Measurements from ENCODE around the gene GPRIN2. TPM values are rescaled to one million over a fixed set of nuclear protein-coding genes. Genes with fewer than 3 reads are reported as not detected.
"Not testable (repeated sequence)": the region's sequence is repeated elsewhere in the genome, so short reads cannot be mapped to it uniquely, and the experiment has no call there.

The GPRIN2 gene
- total RNA-seq, 1 donor from 2014 or later, result 4.5 TPM

DNA sequence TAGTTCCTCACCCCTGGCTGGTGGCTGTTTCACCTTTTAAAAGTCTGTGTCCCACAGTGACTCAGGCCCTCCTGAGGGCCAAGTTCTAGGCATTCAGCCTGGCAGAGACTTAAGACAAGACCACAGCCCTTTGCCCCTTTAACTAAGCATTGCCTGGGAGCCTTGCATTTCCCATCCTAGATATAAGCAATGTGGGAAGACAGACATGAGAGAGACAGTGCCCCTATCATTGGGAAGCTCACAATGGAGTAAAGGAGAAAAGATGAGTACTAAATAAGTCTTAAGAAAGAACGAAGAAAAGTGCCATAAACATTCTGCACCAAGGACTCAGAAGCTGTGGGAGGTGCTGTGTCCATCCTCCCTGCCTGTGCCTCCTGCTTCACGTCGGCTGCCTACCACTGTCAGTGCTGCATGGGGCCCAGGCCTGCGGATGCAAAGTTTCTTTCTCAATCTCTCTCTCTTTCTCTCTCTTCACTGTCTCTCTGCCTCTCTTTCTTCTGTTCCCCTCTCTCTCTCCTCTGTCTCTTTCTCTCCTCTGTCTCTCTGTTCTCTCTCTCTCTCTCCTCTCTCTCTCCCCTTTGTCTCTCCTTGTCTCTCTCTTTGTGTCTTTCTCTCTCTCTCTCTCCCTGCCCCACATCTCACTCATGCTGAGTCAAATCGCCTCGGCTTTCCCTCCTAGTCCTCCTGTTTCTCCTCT is 21.5 kb downstream of the GPRIN2 start:
- no peak for ATAC-seq

DNA sequence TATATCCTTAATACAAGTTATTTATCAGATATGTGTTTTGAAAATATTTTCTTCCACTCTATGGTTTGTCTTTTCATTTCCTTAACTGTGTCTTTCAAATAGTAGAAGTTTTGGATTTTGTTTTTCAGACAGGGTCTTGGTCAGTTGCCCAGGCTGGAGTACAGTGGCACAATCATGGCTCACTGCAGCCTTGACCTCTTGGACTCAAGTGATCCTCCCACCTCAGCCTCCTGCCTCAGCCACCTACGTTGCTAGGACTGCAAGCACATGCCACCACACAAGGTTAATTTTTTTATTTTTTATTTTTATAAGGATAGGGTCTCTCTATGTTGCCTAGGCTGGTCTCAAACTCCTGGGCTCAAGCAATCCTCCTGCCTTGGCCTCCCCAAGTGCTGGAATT is 24.2 kb downstream of the GPRIN2 start:
- ATAC-seq, result not testable (repeated sequence)

DNA sequence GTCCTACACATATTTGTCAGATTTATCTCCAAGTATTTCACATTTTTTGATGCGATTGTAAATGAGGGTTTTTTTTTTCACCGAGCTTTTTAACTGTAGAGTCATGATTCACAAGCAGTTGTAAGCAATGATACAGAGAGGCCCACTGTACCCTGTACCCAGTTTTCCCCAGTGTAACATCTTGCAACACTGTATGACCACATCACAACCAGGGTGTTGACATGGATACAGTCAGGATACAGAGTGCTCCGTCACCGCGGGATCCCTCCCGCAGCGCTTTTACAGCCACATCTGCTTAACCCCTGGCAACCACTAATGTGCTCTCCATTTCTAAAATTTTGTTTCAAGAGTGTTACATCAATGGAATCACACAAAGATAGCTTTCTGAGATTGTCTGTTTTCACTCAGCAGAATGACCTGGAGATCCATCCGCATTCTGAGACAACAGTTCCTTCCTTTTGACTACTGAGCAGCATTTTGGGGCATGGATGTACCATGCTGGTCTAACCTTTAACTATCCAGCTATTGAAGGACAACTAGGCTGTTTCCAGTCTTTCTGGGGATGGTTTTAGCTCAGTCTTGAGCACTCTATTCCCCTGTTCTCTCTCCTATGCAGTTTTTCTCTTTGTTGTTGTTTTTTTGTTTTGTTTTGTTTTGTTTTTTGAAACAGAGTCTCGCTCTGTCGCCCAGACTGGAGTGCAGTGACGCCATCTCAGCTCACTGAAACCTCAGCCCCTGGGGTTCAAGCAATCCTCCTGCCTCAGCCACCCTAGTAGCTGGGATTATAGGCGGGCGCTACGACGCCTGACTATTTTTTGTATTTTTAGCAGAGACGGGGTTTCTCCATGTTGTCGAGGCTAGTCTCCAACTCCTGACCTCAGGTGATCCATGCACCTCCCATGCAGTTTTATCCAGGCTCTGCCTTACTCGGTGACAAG is 25.9 kb downstream of the GPRIN2 start:
- no peak for ATAC-seq

DNA sequence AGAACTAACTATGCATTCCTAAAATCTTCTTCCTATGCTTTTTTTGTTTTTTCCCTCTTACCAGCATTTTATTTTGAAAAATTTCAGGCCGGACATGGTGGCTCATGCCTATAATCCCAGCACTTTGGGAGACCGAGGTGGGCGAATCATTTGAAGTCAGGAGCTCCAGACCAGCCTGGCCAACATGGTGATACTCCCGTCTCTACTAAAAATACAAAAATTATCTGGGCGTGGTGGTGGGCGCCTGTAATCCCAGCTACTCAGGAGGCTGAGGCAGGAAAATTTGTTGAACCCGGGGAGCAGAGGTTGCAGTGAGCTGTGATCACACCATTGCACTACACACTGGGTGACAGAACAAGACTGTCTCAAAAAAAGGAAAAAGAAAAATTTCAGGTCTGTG is 26.7 kb downstream of the GPRIN2 start:
- ATAC-seq, result not testable (repeated sequence)

DNA sequence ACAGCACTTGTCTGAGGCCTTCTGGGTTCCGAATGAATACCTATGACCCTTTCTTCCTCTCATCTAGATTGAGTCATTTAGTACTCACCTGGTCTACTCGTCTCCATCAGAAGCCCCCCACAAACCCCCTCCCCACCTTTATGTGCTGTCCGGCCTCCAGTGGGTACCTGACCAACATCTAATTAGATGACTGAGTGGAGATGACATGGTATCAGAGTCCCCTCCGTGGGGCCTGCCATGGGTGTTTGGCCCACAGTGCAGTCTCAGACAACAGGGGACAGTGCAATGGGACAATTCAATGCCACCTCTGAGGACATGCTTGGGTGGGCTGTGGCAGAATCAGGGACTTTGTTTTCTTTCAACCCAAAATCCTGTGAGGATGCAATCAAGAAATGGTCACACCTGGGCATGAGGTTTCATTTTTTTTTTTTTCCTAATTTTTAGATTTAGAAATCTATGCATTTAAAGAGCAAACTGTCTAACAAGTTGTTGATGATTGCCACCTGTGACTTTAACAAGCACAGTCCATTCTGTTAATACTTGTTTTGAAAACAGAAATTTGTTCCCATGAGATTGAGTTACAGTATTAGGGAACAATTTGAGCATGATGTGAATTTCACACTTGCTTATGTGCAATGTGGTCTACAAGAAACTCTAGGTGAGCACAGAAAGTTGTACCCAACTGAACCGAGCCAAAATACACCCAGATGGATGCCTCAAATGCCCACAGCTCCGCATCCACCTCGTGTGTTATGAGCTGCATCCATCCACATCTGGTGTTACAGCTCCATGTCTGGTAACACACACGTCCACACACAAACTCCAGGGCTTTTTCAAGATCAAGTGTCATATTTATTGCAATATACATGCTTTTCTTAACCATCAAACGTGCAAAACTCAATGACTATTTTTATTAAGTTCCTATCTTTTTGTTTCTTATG is 27.5 kb downstream of the GPRIN2 start:
- no peak for ATAC-seq

DNA sequence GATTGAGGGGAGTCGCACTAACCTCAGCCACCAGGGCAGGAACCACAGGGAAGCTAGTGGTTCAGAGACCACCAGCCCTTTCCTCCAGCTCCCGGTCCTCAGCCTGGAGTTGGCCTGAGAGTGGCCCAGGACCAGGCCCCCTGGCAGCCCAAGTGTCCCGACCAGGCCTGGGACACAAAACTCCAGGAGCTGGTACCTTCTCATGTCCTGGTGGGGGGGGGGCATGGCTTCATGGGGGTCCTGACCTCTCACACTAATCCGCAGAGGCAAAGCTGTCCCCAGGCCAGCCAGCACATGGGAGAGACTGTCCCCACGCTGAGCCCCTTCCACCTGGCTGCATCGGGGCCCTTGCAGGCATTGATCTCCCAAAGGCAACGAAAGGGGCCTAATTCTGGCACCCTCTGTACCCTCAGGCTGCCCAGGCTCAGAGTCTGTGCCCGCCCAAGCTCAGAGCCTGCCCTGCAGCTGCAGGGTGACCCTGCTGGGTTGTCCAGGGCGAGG is 28.2 kb downstream of the GPRIN2 start:
- ATAC-seq, result no peak

DNA sequence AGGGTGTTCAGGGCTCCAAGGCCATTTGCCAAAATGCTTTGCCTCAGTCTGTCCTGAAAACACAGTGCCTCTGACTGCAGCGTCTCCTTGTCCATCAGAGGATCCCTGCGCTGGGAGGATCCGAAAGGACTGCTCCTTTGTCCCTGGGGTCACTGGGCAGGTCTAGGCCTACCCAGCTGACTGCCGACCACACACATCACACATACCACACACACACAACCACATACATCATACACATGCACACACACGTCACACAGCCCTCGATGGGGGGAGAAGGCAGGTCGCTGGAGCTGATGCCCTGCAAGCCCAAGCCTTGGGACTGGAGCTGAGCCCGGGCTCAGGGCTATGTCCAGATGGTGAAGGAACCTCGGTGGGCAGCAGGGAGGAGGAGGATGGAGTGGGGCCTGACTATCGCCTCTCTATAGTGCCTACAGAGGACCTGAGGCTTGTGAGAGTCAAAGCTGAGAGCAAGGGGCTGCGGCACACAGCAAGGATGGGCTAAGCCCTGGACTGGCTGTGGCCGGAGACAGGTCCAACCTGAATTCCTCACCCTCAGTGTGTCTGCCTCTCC is 29.1 kb downstream of the GPRIN2 start:
- no peak for ATAC-seq

DNA sequence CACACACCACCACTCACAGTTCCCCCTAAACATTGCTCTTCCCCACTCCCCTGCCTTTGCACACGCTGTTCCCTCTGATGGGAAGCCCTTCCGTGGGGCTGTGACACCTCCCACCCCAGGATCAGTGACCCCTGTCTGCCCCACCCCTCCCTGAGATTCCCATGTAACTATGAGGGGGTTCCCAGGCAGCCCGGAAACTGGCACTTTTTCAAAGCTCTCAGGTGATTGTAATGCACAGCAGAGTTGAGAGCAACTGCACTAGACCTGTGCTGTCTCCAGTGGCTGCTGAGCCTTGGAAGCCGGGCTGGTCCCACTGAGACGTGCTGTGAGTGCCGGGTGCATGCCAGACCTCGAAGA is 29.8 kb downstream of the GPRIN2 start:
- peak; percentile 3 for ATAC-seq

DNA sequence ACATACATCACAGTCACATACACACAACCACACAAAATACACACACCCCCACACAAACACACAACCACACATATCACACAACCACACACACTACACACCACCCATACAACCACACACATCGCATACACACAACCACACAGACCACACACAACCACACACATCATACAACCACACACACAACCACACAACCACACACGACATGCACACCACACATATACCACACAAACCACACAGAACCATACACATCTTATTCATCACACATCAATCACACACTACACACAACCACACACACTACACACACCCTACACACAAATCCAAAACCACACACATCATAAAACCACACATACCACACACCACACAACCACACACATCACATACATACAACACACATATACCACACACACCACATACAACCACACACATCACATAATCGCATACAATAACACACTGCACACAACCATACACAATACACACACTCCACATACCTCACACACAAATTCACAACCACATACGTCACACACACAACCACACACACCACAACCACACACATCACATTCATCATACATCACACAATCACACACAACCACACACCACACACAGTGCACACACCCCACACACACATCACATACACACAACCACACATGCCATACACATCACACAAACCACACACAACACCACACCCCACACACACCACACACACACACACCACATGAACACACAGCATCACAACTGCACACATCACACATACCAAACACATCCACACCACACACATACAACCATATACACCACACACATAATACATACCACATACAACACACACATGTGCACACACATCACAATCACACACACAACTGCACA is 30.4 kb downstream of the GPRIN2 start:
- ATAC-seq, result no peak

DNA sequence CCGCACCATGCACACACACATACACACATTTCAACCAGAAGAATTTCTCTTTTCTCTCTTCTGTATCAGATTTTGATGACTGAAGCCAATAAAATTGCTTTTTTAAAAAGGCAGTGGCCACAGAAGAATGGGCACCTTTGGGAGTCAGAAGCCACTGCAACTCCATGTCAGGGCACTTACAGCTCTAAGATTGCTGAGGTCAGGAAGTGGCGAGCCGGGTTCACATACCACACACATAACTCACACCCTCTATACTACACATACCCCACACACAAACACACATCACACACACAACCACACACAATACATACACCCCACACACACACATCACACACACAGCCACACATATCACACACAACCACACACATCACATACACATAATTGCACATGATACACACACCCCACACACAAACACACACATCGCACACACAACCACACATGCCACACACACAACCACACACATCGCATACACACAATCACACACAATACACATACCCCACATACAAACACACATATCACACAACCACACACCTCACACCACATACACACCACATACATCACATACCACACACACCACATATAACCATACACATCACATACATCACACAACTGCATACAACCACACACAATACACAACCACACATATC is 31.2 kb downstream of the GPRIN2 start:
- ATAC-seq, result no peak

DNA sequence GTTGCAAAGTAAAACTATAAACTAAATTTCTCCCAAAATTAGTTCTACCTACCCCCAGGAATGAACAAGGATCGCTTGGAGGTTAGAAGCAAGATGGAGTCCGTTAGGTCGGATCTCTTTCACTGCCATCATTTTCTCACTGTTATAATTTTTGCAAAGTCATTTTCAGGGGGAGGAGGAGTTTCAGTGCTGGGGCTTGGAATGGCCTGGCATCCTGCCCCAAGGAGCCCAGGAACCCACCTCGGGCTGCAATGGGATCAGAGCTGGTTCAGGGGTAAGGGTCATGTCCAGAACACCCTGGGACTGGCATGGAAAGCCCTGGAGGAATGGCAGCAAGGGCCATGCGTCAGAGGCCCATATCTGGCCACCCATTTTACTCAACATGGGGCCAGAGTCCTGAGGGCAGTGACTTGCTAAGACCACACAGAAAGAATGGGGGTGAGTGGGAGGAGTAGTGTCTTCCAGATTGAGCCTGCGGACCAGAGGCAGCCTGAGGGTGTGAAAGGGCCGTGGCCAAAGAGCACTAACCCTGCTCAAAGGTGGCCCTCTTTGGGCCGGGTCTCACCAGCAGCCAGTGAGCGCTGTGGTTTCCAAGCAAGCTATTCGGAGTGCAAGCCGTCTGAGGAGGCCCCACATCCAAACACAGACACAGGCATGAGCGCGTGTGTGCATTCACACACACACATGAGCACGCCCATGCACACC is 31.8 kb downstream of the GPRIN2 start:
- peak; percentile 0 for ATAC-seq

DNA sequence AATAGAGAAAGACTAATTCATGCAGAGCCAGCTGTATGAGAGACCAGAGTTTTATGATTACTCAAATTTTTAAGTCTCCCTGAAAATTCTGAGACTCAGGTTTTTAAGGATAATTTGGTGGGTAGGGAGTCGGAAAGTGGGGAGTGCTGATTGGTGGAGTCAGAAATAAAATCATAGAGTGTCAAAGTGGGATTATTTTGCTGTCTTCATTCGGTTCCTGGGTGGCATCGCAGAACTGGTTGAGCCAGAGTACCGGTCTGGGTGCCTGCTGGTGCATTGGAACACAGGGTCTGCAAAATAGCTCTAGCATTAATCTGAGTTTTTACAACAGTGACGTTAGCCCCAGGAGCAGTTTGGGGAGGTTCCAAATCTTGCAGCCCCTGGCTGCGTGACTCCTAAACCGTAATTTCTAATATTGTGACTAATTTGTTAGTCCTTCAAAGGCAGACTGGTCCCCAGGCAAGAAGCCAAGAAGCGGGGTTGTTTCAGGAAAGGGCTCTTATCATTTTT is 32.4 kb downstream of the GPRIN2 start:
- peak; percentile 49 for ATAC-seq

DNA sequence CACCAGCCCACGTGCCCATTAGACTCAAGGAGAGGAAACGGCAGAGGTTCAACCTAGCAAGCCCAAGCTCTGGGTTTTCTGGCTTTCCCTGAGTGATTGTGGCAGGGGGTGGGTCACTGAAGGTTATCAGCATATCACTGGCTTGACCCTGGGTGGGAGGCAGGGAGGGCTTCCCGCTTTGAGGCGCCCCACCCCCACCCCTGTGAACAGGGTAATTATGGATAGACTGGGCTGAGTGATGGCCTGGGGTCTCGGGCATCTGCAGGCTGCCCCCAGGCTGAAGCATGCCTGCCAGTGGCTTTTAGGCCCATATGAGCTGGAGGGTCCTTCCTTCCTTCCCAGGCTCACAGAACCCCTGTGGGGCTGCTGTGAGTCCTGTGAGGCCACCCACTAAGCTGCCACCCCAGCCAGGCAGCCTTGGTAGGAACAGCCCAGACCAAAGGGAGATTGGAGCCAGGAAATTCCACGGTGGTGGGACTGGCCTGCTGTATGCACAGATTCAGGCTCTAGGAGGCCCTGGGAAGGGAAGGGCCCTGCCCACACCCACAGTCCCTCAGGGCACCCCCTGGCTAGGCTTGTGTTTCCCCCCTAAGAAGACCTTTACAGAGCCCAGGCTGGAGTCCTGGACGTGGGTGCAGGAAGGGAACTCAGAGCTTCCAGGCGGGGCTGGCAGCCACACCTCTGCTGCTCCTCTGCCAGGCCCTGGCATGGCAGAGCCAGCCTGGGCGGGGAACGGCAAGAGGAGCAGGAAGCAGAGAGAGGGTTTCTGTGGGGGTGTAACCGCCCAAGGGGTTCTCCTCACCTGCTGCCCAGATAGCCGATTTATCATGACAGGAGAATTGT is 33.1 kb downstream of the GPRIN2 start:
- peak; percentile 89 for ATAC-seq

DNA sequence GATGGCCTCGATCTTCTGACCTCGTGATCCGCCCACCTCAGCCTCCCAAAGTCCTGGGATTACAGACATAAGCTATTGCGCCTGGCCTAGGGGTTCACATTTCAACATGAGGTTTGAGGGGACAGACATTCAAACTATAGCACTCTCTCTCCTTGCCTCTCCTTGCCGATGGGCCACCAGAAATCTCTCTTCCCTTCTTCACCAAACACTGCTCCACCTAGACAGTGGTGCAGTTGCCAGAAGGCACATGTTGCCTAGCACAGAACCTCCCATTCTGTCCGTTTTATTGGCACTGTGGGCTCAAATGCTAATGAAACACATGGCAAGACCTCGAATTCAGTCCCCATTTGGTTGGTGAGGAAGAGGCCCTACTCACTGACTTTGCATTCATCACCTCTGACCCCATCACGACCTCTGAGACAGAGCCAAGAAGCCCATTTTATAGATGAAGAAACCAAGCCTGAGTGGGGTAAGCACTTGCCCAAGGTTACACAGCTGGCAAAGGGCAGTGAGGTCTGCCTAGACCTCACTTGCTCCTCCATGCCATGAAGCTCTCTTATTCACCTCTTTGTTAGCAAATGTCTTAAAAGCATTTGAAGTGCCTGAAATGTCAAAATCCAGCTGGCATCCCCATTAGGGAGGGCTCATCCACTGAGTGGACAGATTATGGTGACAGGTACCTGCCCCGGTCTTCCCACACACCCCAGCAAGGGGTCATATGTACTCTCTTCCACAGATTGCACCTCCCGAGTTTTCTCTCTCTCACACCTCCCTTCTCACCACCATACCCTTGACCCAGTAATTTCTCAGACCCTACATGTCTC is 34.0 kb downstream of the GPRIN2 start:
- no peak for ATAC-seq

DNA sequence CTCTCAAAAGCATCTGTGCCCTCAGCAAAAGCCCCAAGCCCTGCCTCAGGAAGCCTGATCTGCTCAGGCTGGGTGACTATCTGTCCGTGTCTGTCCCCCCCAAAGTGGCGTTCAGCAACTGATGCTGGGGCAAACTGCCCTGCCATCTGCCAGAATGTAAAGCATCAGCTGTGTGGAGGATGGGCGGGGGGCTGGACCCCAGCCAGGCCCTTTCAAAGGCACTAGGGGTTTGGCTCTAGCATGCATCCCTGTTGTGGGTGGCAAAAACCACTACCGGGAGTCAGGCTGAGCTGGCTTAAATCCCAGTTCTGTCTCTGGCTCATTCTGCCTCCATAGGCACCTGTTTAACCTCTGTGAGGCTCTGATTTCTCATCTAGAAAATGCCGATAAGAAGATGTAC is 35.5 kb downstream of the GPRIN2 start:
- ATAC-seq, result no peak

DNA sequence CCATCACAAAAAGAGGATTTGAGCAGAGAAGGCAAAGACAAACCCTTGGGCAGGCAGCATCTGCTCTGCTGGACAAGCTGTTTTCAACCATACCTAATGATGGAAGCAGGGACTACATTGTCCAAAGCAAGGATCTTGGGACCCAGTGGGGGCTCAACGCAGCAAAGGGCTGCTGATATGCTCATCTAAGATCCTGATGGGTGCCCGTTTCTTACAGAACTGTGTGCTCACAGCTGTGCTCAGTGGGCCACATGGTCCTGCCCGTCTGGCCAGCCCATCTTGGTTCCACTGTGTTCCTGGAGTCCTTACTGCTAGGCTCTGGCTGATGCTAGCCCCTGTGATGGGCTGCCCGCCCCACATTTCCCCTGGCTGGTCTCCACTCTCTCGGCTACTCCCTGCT is 36.1 kb downstream of the GPRIN2 start:
- ATAC-seq, result no peak

DNA sequence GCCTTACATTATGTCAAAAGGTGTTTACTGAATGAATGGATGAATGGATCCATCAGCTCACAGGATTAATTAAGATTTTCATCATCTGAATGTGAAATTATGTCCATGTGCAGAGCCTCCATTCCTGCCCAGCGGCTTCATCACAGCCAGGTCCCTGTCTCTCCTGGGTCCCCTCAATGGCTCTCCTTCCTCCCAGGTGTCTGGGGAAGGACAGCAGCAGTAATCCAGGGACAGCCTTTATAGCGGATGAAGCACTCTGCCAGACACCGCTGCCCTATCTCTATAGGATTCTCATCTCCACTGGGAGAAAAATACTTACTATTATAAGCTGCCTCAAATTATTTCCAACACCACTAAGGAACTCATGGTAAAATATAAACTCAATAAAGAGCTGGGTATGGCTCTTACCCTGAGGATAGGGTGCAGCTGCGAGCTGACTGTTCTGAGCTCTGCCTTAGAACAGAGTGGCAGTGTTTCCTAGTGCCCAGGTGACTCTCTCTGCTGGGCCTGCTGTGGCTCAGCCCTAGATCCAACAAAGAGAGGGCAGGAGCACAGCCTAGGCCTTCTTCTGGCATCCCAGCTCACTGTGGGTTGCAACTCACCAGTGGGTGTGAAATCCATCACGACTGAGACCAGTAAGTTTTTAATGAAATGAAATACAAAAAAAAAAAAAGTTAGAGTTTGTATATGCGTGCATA is 38.3 kb downstream of the GPRIN2 start:
- no peak for ATAC-seq

Data from esophagus mucosa (tissue), 1 donor.